Lower leg skin (tissue), 4 donors: ENCODE measurements around the gene TBX2. TPM values are rescaled to one million over a fixed set of nuclear protein-coding genes. Genes with fewer than 3 reads are reported as not detected.

Experiments
- DNase-seq, 2 donors: peaks; one replicate each; pipeline ENCODE4 v3.0.0-alpha.2; 2019; ENCODE audit warnings: low spot score in 2 of 2
- H3K4me3 ChIP-seq: fragments of 200-600 bp; sonication (generic); 2 replicates; pipeline ENCODE4 v1.5.1; 2017; ENCODE audit warnings: mild to moderate bottlenecking, low read depth; ENCODE audit not compliant: poor library complexity, severe bottlenecking
- CTCF ChIP-seq, 3 donors: fragments of 450-650 bp; IDR thresholded peaks; one replicate each; pipeline ENCODE4 v1.5.1; 2016; ENCODE audit warnings: antibody characterized with exemption in 3 of 3, mild to moderate bottlenecking in 3 of 3, moderate library complexity in 2 of 3
- POLR2A ChIP-seq, 2 donors: fragments of 450-650 bp; IDR thresholded peaks; one replicate each; pipeline ENCODE4 v1.6.1; 2016 to 2017; ENCODE audit warnings: antibody characterized with exemption in 2 of 2, mild to moderate bottlenecking in 1 of 2, moderate library complexity in 1 of 2
- WGBS, 2 donors: methylation state at CpG; one replicate each; pipeline ENCODE4 v1.1.5; 2018; 5-methylcytosine and 5-hydroxymethylcytosine counted together
- intact Hi-C: fragments of 100-400 bp; cut with DNase I; formaldehyde crosslinking; loops from one replicate; pipeline ENCODE4 v1.15.0; 2023; ENCODE audit warnings: low total_unique reads
- total RNA-seq, 4 donors: library from RNA; depleted of rRNA; stranded (reverse); fragments of >200 nt; gene quantifications; one replicate each; pipeline ENCODE4 v1.1.0, GENCODE V29; 2016

TBX2 gene
- total RNA-seq, 4 donors from 2014 or later = 0.25 to 9.1 (median 5.7) TPM

GRCh38 chr17:61412143-61412859 is 12.7 kb downstream of the TBX2 start:
- TF ChIP-seq POLR2A (IDR thresholded peaks at IDR 0.05) = no peak
- peak in 1 of 3 donors; percentile 97 for TF ChIP-seq CTCF (IDR thresholded peaks at IDR 0.05)
- 1 to 5% methylated on average over 4 to 19 of the region's 69 CpGs for WGBS, 2 donors
- intact Hi-C loops = loop anchor here (5.0 to 10.0 kb wide), 2 partner anchors 135 to 422 kb away; no protein-coding TSS in a partner anchor
- H3K4me3 ChIP-seq = peak overlapping the region; percentile 34
- DNase-seq = peak; percentile 47 to 96

GRCh38 chr17:61412860-61413660 is 13.4 kb downstream of the TBX2 start:
- H3K4me3 ChIP-seq = peak overlapping the region; percentile 34
- intact Hi-C loops = loop anchor here (5.0 to 10.0 kb wide), 2 partner anchors 134 to 422 kb away; no protein-coding TSS in a partner anchor
- WGBS, 2 donors = 29 to 43% methylated on average over 12 to 21 of the region's 38 CpGs
- TF ChIP-seq CTCF (IDR thresholded peaks at IDR 0.05) = no peak
- peak in 1 of 2 donors; percentile 76 for DNase-seq

- TF ChIP-seq CTCF (IDR thresholded peaks at IDR 0.05) (no peak), POLR2A (IDR thresholded peaks at IDR 0.05) (no peak)
- WGBS, 2 donors = 79 to 90% methylated on average over 8 of the region's 8 CpGs
- DNase-seq = peak in 1 of 2 donors; percentile 66
- intact Hi-C loops = loop anchor here (5.0 to 10.0 kb wide), 2 partner anchors 134 to 421 kb away; no protein-coding TSS in a partner anchor
- H3K4me3 ChIP-seq = no peak overlapping the region
Observed at GRCh38 chr17:61413661-61414126, 14.1 kb downstream of the TBX2 start.

- no peak for TF ChIP-seq POLR2A (IDR thresholded peaks at IDR 0.05)
- no peak for TF ChIP-seq CTCF (IDR thresholded peaks at IDR 0.05)
- 65 to 67% methylated on average over 15 to 16 of the region's 16 CpGs for WGBS, 2 donors
- intact Hi-C loops = loop anchor here (5.0 to 10.0 kb wide), 2 partner anchors 133 to 420 kb away; no protein-coding TSS in a partner anchor
Observed at GRCh38 chr17:61414141-61414935, 14.7 kb downstream of the TBX2 start.

GRCh38 chr17:61414936-61415251 is 15.3 kb downstream of the TBX2 start:
- WGBS, 2 donors = 88 to 90% methylated on average over 5 of the region's 5 CpGs
- intact Hi-C loops = loop anchor here (5.0 to 10.0 kb wide), 2 partner anchors 132 to 420 kb away; no protein-coding TSS in a partner anchor
- no peak overlapping the region for H3K4me3 ChIP-seq
- TF ChIP-seq CTCF (IDR thresholded peaks at IDR 0.05) = no peak
- DNase-seq = peak in 1 of 2 donors; percentile 67

More at GRCh38 chr17:61414141-61414935, 14.7 kb downstream of the TBX2 start:
- H3K4me3 ChIP-seq = no peak overlapping the region
- DNase-seq = peak in 1 of 2 donors; percentile 83
